HG02759 (cell line): ENCODE data around the gene MSLN.
"Not testable (repeated sequence)": the region's sequence is repeated elsewhere in the genome, so short reads cannot be mapped to it uniquely, and the experiment has no call there.

Experiments used
- ATAC-seq: cut with Tn5 transposase; IDR thresholded peaks from one replicate; pipeline ENCODE4 v1.9.1; 2021; ENCODE audit warnings: mild to moderate bottlenecking, moderate library complexity; ENCODE audit not compliant: unreplicated experiment

Gene MSLN

GRCh38 chr16:770411-770810 is 9.9 kb downstream of the MSLN start:
- no peak for ATAC-seq

GRCh38 chr16:772959-773358 is 12.4 kb downstream of the MSLN start:
- ATAC-seq: no peak

GRCh38 chr16:774086-775001 is 13.8 kb downstream of the MSLN start:
- ATAC-seq: no peak

- no peak for ATAC-seq
Measured at GRCh38 chr16:775236-775796, 14.8 kb downstream of the MSLN start.

- not testable (repeated sequence) for ATAC-seq
Measured at GRCh38 chr16:776298-776697, 15.8 kb downstream of the MSLN start.

GRCh38 chr16:776824-777223 is 16.3 kb downstream of the MSLN start:
- ATAC-seq: no peak

GRCh38 chr16:777826-778225 is 17.3 kb downstream of the MSLN start:
- no peak for ATAC-seq

- ATAC-seq: no peak
Measured at GRCh38 chr16:778447-778846, 17.9 kb downstream of the MSLN start.

- no peak for ATAC-seq
Measured at GRCh38 chr16:778909-779527, 18.5 kb downstream of the MSLN start.

GRCh38 chr16:779561-779960 is 19.0 kb downstream of the MSLN start:
- ATAC-seq: no peak

- ATAC-seq: no peak
Measured at GRCh38 chr16:780296-780695, 19.8 kb downstream of the MSLN start.

GRCh38 chr16:781346-782010 is 20.9 kb downstream of the MSLN start:
- ATAC-seq: no peak

- ATAC-seq: no peak
Measured at GRCh38 chr16:782258-782657, 21.7 kb downstream of the MSLN start.

- no peak for ATAC-seq
Measured at GRCh38 chr16:782766-783403, 22.4 kb downstream of the MSLN start.

GRCh38 chr16:783404-784161 is 23.0 kb downstream of the MSLN start:
- ATAC-seq: no peak

- no peak for ATAC-seq
Measured at GRCh38 chr16:784431-784830, 23.9 kb downstream of the MSLN start.

- no peak for ATAC-seq
Measured at GRCh38 chr16:785563-786535, 25.3 kb downstream of the MSLN start.

- no peak for ATAC-seq
Measured at GRCh38 chr16:787321-787966, 26.9 kb downstream of the MSLN start.

GRCh38 chr16:787978-788398 is 27.5 kb downstream of the MSLN start, which contains the start of gene RPUSD1:
Gene RPUSD1, minus strand, starts transcription at chr16:788381. Its CDS starts 644 bp downstream, at chr16:787737.
- no peak for ATAC-seq
